Activated B cell treated with CpG ODN at 0.5 μM for 24 hours (primary cell): ENCODE data around the gene CD28. TPM values are rescaled to one million over a fixed set of nuclear protein-coding genes. Genes with fewer than 3 reads are reported as not detected.

Experiments used
- ATAC-seq: fragments of 200-7000 bp; cut with Tn5 transposase; one replicate; pipeline ENCODE4 v1.10.0; 2021; ENCODE audit warnings: low read depth, mild to moderate bottlenecking, moderate library complexity
- CTCF ChIA-PET: fragments of 350-600 bp; sonication (Branson Sonifier 250); formaldehyde crosslinking; loops from one replicate; lab custom pipeline; 2021; ENCODE audit warnings: antibody characterized with exemption; lab: Charles Lee
- POLR2A ChIA-PET: fragments of 350-600 bp; sonication (Branson Sonifier 250); formaldehyde crosslinking; loops from one replicate; lab custom pipeline; 2021; ENCODE audit warnings: antibody characterized with exemption; lab: Charles Lee
- DNase-seq: peaks from one replicate; pipeline ENCODE4 v3.0.0; 2022
- H3K27ac Mint-ChIP-seq: one replicate; pipeline ENCODE4 v1.8.0; 2020; ENCODE audit warnings: mixed read lengths
- H3K27me3 Mint-ChIP-seq: one replicate; pipeline ENCODE4 v1.8.0; 2021; ENCODE audit warnings: mixed read lengths
- H3K36me3 Mint-ChIP-seq: one replicate; pipeline ENCODE4 v1.8.0; 2021; ENCODE audit warnings: low read depth, mixed read lengths
- H3K4me1 Mint-ChIP-seq: one replicate; pipeline ENCODE4 v1.8.0; 2021; ENCODE audit warnings: mixed read lengths
- H3K4me3 Mint-ChIP-seq: one replicate; pipeline ENCODE4 v1.8.0; 2020; ENCODE audit warnings: mild to moderate bottlenecking, mixed read lengths
- H3K9me3 Mint-ChIP-seq: one replicate; pipeline ENCODE4 v1.8.0; 2020; ENCODE audit warnings: mixed read lengths
- intact Hi-C: fragments of 100-400 bp; cut with micrococcal nuclease; formaldehyde crosslinking; loops from one replicate; pipeline ENCODE4 v1.15.1; 2024
- total RNA-seq: library from RNA; stranded (reverse); gene quantifications from 2 replicates; pipeline ENCODE4 v1.2.3, GENCODE V29; 2022
- TF ChIP-seq, protein P1 (sequence below): fragments of 200-600 bp; IDR thresholded peaks from one replicate; pipeline ENCODE4 v1.8.0; 2022; ENCODE audit warnings: antibody characterized with exemption, mild to moderate bottlenecking

The CD28 gene
- total RNA-seq, 1 donor from 2014 or later: not detected

DNA sequence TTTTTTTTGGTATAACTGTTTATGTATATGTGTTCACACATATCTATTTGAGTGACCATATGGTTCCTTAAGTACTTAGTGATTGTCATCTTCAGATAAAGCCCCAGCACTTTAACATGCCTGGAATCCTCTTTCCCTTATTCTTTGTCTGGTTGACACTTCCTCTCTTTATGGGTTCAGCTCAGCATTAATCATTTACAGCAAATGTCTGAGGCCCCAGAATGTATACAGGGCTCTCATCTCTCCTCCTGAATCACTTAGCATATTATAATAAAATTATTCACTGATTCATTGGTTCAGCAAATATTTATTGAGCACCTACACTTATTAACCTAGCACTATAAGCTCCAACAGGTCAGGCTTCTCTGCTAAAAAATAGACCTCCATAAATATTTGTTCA lies 43.5 kb upstream of the CD28 start:
- Mint-ChIP-seq H3K36me3 (no peaks in the 10 kb centered on the region), H3K4me1 (peaks cover 8% of the 10 kb centered on the region), H3K4me3 (no peak overlapping the region), H3K27ac (no peak overlapping the region), H3K9me3 (no peaks in the 10 kb centered on the region), H3K27me3 (peaks cover 26% of the 10 kb centered on the region)
- DNase-seq: no peak
- CTCF ChIA-PET: no interaction called here
- POLR2A ChIA-PET: no interaction called here
- TF ChIP-seq, protein P1, sequence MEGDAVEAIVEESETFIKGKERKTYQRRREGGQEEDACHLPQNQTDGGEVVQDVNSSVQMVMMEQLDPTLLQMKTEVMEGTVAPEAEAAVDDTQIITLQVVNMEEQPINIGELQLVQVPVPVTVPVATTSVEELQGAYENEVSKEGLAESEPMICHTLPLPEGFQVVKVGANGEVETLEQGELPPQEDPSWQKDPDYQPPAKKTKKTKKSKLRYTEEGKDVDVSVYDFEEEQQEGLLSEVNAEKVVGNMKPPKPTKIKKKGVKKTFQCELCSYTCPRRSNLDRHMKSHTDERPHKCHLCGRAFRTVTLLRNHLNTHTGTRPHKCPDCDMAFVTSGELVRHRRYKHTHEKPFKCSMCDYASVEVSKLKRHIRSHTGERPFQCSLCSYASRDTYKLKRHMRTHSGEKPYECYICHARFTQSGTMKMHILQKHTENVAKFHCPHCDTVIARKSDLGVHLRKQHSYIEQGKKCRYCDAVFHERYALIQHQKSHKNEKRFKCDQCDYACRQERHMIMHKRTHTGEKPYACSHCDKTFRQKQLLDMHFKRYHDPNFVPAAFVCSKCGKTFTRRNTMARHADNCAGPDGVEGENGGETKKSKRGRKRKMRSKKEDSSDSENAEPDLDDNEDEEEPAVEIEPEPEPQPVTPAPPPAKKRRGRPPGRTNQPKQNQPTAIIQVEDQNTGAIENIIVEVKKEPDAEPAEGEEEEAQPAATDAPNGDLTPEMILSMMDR: no peak
- ATAC-seq: no peak
- intact Hi-C loops: no loop called here

DNA sequence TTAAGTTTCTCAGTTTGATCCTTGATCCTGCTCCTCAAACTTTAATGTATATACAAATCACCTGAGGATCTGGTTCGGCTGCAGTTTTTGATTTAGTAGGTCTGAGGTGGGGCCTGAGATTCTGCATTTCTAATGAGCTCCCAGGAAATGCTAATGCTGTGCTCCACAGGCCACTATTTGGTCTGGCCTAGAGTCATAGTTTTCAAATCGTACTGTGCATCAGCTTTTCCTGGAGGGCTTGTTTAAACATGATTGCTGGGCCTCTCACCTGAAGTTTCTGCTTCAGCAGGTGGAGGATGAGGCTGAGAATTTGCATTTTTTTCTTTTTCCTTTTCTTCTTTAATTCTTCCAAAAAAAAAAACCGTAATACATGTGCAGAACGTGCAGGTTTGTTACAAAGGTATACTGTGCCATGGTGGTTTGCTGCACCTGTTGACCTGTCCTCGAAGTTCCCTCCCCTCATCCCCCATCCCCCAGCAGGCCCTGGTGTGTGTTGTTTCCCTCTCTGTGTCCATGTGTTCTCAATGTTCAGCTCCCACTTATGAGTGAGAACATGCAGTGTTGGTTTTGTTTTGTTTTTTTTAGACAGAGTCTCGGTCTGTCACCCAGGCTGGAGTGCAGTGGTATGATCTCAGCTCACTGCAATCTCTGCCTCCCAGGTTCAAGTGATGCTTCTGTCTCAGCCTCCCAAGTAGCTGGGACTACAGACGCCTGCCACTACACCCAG lies 42.2 kb upstream of the CD28 start:
- Mint-ChIP-seq H3K9me3 (no peaks in the 10 kb centered on the region), H3K27ac (no peak overlapping the region), H3K4me3 (no peak overlapping the region), H3K36me3 (no peaks in the 10 kb centered on the region), H3K27me3 (peaks cover 21% of the 10 kb centered on the region), H3K4me1 (peaks cover 8% of the 10 kb centered on the region)
- ChIA-PET POLR2A (no interaction called here), CTCF (no interaction called here)
- intact Hi-C loops: no loop called here
- ATAC-seq: no peak
- DNase-seq: no peak
- TF ChIP-seq, protein P1: no peak

DNA sequence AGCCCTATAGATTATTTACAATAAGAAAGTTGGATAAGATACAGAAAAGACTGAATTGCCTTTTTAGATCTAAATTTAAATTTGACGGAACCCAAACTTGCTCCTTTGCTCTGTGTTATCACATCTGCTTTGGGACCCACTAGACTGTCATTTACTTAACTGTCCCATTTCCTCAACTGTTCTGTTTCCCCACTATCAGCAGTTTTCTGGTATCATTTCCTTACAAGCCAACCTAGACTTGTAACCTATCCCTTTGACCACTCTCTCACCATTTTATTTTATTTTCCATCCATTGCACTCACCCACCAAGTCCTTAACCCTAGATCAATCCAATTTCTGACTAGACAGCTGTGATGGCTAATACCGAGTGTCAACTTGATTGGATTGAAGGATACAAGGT lies 38.6 kb upstream of the CD28 start:
- no peaks in the 10 kb centered on the region for H3K4me1 Mint-ChIP-seq
- ChIA-PET POLR2A (no interaction called here), CTCF (no interaction called here)
- intact Hi-C loops: no loop called here
- H3K27ac Mint-ChIP-seq: no peak overlapping the region
- no peak for DNase-seq
- H3K9me3 Mint-ChIP-seq: no peaks in the 10 kb centered on the region
- ATAC-seq: no peak
- H3K27me3 Mint-ChIP-seq: peaks cover 27% of the 10 kb centered on the region
- no peak overlapping the region for H3K4me3 Mint-ChIP-seq
- H3K36me3 Mint-ChIP-seq: no peaks in the 10 kb centered on the region
- TF ChIP-seq, protein P1: no peak

DNA sequence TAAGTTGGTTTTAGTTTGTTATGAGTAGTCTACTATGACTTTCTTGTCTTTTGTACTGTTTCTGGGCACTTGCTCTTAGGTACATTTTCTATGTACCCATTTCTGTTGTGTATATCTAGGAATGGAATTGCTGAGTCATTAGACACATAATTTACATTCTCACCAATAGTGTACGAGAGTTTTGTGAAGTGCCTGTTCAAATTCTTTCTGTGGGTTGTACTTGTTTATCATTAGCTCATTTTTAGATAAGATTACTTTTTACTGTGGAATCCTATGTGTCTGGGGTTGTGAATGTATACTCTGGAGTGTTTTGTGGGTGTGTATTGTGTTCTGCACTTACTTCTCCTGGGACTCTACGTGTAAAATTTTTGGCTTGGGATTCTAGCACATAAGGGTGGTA lies 36.6 kb upstream of the CD28 start:
- TF ChIP-seq, protein P1: no peak
- DNase-seq (no peak), ATAC-seq (no peak)
- intact Hi-C loops: no loop called here
- Mint-ChIP-seq H3K36me3 (no peaks in the 10 kb centered on the region), H3K4me3 (no peak overlapping the region), H3K4me1 (peaks cover 5% of the 10 kb centered on the region), H3K9me3 (peaks cover 4% of the 10 kb centered on the region), H3K27ac (no peak overlapping the region), H3K27me3 (peaks cover 33% of the 10 kb centered on the region)
- ChIA-PET POLR2A (no interaction called here), CTCF (no interaction called here)

DNA sequence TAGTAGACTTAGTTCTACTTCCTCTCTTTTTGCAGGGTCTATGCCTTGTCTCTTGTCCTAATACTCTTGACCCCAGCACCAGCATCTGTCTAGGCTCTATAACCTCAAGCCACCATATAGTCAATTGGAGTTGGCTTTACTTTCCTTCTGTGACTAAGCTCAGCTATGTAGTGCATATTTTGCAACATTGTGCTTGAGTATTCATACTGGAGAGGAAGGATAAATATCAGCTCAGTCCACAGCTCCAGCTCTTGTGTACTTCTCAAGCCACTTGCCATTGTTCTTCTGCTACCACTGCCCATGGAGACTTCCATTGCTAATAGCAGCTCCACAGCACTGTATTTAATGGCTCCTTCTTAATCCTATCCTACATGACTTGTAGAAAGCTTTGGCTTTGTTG lies 35.5 kb upstream of the CD28 start:
- TF ChIP-seq, protein P1: no peak
- intact Hi-C loops: no loop called here
- CTCF ChIA-PET: no interaction called here
- Mint-ChIP-seq H3K27me3 (peaks cover 32% of the 10 kb centered on the region), H3K4me3 (no peak overlapping the region), H3K36me3 (no peaks in the 10 kb centered on the region), H3K27ac (no peak overlapping the region), H3K4me1 (peaks cover 5% of the 10 kb centered on the region), H3K9me3 (peaks cover 4% of the 10 kb centered on the region)
- ATAC-seq (no peak), DNase-seq (no peak)
- POLR2A ChIA-PET: no interaction called here
